ENCODE measurements around the gene DNAJA4.

DNA sequence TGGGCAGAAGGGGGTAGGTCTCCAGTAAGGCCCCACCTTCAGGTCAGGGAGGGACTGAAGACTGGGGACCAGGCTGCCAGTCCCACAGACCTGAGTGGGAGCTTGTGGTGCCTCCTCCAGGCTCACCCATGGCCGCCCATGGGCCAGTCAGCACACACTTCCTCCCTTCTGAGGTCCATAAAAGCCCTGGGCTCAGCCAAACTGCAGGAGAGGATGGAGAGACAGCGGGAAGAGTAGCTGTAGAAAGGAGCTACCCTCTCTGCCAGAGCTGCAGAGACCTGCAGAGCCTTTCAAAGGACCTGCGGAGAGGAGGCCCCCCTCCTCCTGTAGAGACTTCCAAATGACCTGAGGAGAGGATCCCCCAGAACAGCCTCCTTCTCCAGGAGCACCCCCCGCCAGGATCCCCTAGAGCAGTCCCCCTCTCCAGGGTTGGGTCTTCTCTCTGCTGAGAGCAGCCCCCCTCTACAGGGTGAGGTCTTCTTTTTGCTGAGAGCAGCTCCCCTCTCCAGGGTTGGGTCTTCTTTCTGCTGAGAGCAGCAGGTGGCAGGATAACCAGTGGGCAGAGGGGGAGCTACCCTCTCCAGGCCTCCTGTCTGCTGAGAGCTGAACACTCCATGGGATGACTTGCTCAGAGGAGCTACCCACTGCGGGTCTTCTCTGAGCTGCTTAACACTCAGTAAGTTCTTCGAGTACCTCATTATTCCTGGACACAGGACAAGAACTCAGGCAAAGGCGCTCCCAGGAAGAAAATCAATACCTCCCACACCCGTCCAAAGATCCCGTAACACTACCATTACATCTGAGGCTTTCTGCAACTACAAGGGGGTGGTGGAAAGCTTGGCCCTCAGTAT, 40.1 kb downstream of the DNAJA4 start:
- TF ChIP-seq GATA2 (IDR thresholded peaks at IDR 0.05; ENCODE audit: low read depth, low read length): no peak
- TF ChIP-seq GATA3 (IDR thresholded peaks at IDR 0.05; ENCODE audit: low read depth, low read length): no peak
